ENCODE data around the gene TSHZ2.

DNA sequence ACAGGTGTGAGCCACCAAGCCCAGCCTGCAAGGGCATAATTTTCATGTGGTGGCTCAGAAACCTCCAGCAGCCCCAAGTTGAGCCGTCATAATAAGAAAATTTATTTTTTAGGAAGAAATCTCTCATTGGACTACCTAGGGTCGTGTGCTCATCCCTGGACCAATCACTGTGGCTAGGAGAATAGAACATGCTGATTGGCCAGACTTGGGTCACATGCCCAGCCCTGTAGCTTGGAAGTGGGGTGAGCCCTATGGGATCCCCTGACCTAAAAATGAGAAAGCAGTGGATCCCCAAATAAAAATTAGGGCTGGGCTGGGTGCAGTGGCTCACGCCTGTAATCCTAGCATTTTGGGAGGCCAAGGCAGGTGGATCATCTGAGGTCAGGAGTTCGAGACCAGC lies 466.2 kb downstream of the TSHZ2 start:
- TF ChIP-seq, protein P1, sequence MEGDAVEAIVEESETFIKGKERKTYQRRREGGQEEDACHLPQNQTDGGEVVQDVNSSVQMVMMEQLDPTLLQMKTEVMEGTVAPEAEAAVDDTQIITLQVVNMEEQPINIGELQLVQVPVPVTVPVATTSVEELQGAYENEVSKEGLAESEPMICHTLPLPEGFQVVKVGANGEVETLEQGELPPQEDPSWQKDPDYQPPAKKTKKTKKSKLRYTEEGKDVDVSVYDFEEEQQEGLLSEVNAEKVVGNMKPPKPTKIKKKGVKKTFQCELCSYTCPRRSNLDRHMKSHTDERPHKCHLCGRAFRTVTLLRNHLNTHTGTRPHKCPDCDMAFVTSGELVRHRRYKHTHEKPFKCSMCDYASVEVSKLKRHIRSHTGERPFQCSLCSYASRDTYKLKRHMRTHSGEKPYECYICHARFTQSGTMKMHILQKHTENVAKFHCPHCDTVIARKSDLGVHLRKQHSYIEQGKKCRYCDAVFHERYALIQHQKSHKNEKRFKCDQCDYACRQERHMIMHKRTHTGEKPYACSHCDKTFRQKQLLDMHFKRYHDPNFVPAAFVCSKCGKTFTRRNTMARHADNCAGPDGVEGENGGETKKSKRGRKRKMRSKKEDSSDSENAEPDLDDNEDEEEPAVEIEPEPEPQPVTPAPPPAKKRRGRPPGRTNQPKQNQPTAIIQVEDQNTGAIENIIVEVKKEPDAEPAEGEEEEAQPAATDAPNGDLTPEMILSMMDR (conservative IDR thresholded peaks at IDR 0.05) = no peak
- no peak for TF ChIP-seq ZFX (IDR thresholded peaks at IDR 0.05)

Measured in C4-2B (cell line).